Liver (tissue), 9 donors: ENCODE data around the gene CHST6. TPM values are rescaled to one million over a fixed set of nuclear protein-coding genes. Genes with fewer than 3 reads are reported as not detected.

Source experiments
- DNase-seq: peaks from one replicate; pipeline ENCODE4 v3.0.0-alpha.2; 2017; ENCODE audit warnings: low spot score
- H3K27ac ChIP-seq, 2 donors: one replicate each; pipeline ENCODE4 v1.7.0; 2013; ENCODE audit warnings: inconsistent platforms in 2 of 2, low read length in 2 of 2, control low read depth in 1 of 2, low read depth in 1 of 2, mild to moderate bottlenecking in 1 of 2
- H3K27me3 ChIP-seq, 4 donors: one replicate each; pipeline versions ENCODE4 v1.6.1 to v1.7.0; 2013; ENCODE audit warnings: low read length in 3 of 4, inconsistent platforms in 1 of 4, mild to moderate bottlenecking in 1 of 4, moderate library complexity in 1 of 4; ENCODE audit not compliant: control insufficient read depth in 4 of 4, insufficient read depth in 4 of 4
- H3K36me3 ChIP-seq, 4 donors: one replicate each; pipeline versions ENCODE4 v1.6.1 to v1.7.0; 2013; ENCODE audit warnings: low read length in 3 of 4, mild to moderate bottlenecking in 3 of 4, low read depth in 1 of 4, moderate library complexity in 1 of 4; ENCODE audit not compliant: control insufficient read depth in 4 of 4, insufficient read depth in 3 of 4
- H3K4me1 ChIP-seq, 4 donors: one replicate each; pipeline versions ENCODE4 v1.6.1 to v1.7.0; 2013; ENCODE audit warnings: low read length in 3 of 4, mild to moderate bottlenecking in 3 of 4, moderate library complexity in 1 of 4; ENCODE audit not compliant: control insufficient read depth in 4 of 4, insufficient read depth in 4 of 4
- H3K4me3 ChIP-seq, 3 donors: one replicate each; pipeline versions ENCODE4 v1.6.1 to v1.7.0; 2013; ENCODE audit warnings: low read length in 3 of 3, control low read depth in 1 of 3, low read depth in 1 of 3, mild to moderate bottlenecking in 1 of 3
- H3K9ac ChIP-seq, 2 donors: one replicate each; pipeline ENCODE4 v1.7.0; 2013; ENCODE audit warnings: low read length in 2 of 2, mild to moderate bottlenecking in 2 of 2, moderate library complexity in 2 of 2, control low read depth in 1 of 2, low read depth in 1 of 2
- H3K9me3 ChIP-seq, 4 donors: one replicate each; pipeline versions ENCODE4 v1.6.1 to v1.7.0; 2013; ENCODE audit warnings: low read length in 3 of 4; ENCODE audit not compliant: control insufficient read depth in 4 of 4
- EGR1 ChIP-seq, 2 donors: IDR thresholded peaks; 2 replicates each; pipeline ENCODE4 v1.6.1; 2016 to 2018; ENCODE audit warnings: antibody characterized with exemption in 2 of 2, low read depth in 2 of 2
- FOXA1 ChIP-seq: IDR thresholded peaks from 2 replicates; pipeline ENCODE4 v1.6.1; 2016; ENCODE audit warnings: antibody characterized with exemption
- FOXA2 ChIP-seq: IDR thresholded peaks from 2 replicates; pipeline ENCODE4 v1.6.1; 2016; ENCODE audit warnings: antibody characterized with exemption
- GABPA ChIP-seq, 2 donors: IDR thresholded peaks in 1 of 2; conservative IDR thresholded peaks in 1 of 2; 2 replicates each; pipeline ENCODE4 v1.6.1; 2016; ENCODE audit warnings: antibody characterized with exemption in 2 of 2, mild to moderate bottlenecking in 1 of 2, moderate library complexity in 1 of 2
- JUND ChIP-seq, 2 donors: IDR thresholded peaks; 2 replicates each; pipeline ENCODE4 v1.6.1; 2016; ENCODE audit warnings: antibody characterized with exemption in 2 of 2
- NR2F2 ChIP-seq: IDR thresholded peaks from 2 replicates; pipeline ENCODE4 v1.6.1; 2016; ENCODE audit warnings: antibody characterized with exemption
- RXRA ChIP-seq, 2 donors: IDR thresholded peaks; 2 replicates each; pipeline ENCODE4 v1.6.1; 2017 to 2018; ENCODE audit warnings: antibody characterized with exemption in 2 of 2, mild to moderate bottlenecking in 1 of 2
- SP1 ChIP-seq: IDR thresholded peaks from 2 replicates; pipeline ENCODE4 v1.6.1; 2018; ENCODE audit warnings: antibody characterized with exemption, mild to moderate bottlenecking
- TAF1 ChIP-seq: conservative IDR thresholded peaks from 2 replicates; pipeline ENCODE4 v1.6.1; 2016; ENCODE audit warnings: antibody characterized with exemption, mild to moderate bottlenecking
- YY1 ChIP-seq: IDR thresholded peaks from 2 replicates; pipeline ENCODE4 v1.6.1; 2016; ENCODE audit warnings: antibody characterized with exemption, mild to moderate bottlenecking
- WGBS: extraction: QIAGEN DNeasy Blood & Tissue Kit; methylation state at CpG from one replicate; pipeline ENCODE4 v1.1.7; 2013; 5-methylcytosine and 5-hydroxymethylcytosine counted together
- polyA plus RNA-seq, 2 donors: library from polyadenylated mRNA; stranded (reverse) in 1 of 2; unstranded in 1 of 2; fragments of 200-250 nt in 1 of 2; fragments of >200 nt in 1 of 2; fragmentation: Nextera tagmentation in 1 of 2; extraction: Ambion mirVana in 1 of 2; gene quantifications; one replicate each; pipeline versions ENCODE4 v1.2.1 to v1.2.3, GENCODE V29; 2013 to 2015
- total RNA-seq, 2 donors: library from RNA; depleted of rRNA; stranded (reverse); fragments of >200 nt; gene quantifications; one replicate each; pipeline ENCODE4 v1.2.3, GENCODE V29; 2014
- TF ChIP-seq, protein P1 (sequence below): IDR thresholded peaks from 2 replicates; pipeline ENCODE4 v1.6.1; 2016; ENCODE audit warnings: antibody characterized with exemption
- TF ChIP-seq, protein P2 (sequence below): fragments of 150-350 bp; IDR thresholded peaks from 2 replicates; pipeline ENCODE4 v1.5.1; 2017; ENCODE audit warnings: improper control_type of control experiment, low read depth, low read length; ENCODE audit not compliant: missing input control
- TF ChIP-seq, protein P3 (sequence below): IDR thresholded peaks from 2 replicates; pipeline ENCODE4 v1.6.1; 2016; ENCODE audit warnings: antibody characterized with exemption, mild to moderate bottlenecking
- donor health status: healthy.
- donor health status: healthy.
- donor health status: healthy.
- donor health status: healthy.
- donor health status: healthy.

The CHST6 gene
- total and polyA plus RNA-seq, 4 donors = under 0.01 to 0.17 TPM; not detected in 2

GRCh38 chr16:75532791-75533190 lies 37.5 kb upstream of the CHST6 start:
- TF ChIP-seq FOXA1 = no peak
- no peak for TF ChIP-seq RXRA (IDR thresholded peaks at IDR 0.05)
- TF ChIP-seq NR2F2 = no peak
- TF ChIP-seq, protein P1, sequence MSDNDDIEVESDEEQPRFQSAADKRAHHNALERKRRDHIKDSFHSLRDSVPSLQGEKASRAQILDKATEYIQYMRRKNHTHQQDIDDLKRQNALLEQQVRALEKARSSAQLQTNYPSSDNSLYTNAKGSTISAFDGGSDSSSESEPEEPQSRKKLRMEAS = no peak
- TF ChIP-seq YY1 = no peak
- TF ChIP-seq, protein P2, sequence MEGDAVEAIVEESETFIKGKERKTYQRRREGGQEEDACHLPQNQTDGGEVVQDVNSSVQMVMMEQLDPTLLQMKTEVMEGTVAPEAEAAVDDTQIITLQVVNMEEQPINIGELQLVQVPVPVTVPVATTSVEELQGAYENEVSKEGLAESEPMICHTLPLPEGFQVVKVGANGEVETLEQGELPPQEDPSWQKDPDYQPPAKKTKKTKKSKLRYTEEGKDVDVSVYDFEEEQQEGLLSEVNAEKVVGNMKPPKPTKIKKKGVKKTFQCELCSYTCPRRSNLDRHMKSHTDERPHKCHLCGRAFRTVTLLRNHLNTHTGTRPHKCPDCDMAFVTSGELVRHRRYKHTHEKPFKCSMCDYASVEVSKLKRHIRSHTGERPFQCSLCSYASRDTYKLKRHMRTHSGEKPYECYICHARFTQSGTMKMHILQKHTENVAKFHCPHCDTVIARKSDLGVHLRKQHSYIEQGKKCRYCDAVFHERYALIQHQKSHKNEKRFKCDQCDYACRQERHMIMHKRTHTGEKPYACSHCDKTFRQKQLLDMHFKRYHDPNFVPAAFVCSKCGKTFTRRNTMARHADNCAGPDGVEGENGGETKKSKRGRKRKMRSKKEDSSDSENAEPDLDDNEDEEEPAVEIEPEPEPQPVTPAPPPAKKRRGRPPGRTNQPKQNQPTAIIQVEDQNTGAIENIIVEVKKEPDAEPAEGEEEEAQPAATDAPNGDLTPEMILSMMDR = no peak
- H3K4me3 ChIP-seq = no peak overlapping the region
- H3K27ac ChIP-seq = no peak overlapping the region
- no peaks in the 10 kb centered on the region for H3K9me3 ChIP-seq
- H3K4me1 ChIP-seq = peaks cover 0 to 10% (median 7%) of the 10 kb centered on the region in 4 donors
- no peak overlapping the region for H3K9ac ChIP-seq
- H3K36me3 ChIP-seq = no peaks in the 10 kb centered on the region
- 90% methylated on average over 2 of the region's 2 CpGs for WGBS
- no peak for DNase-seq
- H3K27me3 ChIP-seq = no peaks in the 10 kb centered on the region

GRCh38 chr16:75532142-75532765 lies 37.0 kb upstream of the CHST6 start:
- Histone ChIP-seq H3K9me3 (no peaks in the 10 kb centered on the region), H3K36me3 (no peaks in the 10 kb centered on the region), H3K9ac (no peak overlapping the region), H3K27me3 (no peaks in the 10 kb centered on the region), H3K4me3 (no peak overlapping the region), H3K27ac (no peak overlapping the region), H3K4me1 (peaks cover 0 to 11% (median 8%) of the 10 kb centered on the region in 4 donors)
- TF ChIP-seq, protein P2 = no peak
- TF ChIP-seq FOXA1 (no peak), TAF1 (no peak), YY1 (no peak), GABPA (IDR thresholded peaks at IDR 0.05 in 1 of 2, conservative IDR thresholded peaks at IDR 0.05 in 1 of 2) (no peak), NR2F2 (no peak), JUND (IDR thresholded peaks at IDR 0.05) (no peak)
- TF ChIP-seq, protein P1 = no peak
- no peak for DNase-seq
- WGBS = 88% methylated on average over 8 of the region's 8 CpGs

DNA sequence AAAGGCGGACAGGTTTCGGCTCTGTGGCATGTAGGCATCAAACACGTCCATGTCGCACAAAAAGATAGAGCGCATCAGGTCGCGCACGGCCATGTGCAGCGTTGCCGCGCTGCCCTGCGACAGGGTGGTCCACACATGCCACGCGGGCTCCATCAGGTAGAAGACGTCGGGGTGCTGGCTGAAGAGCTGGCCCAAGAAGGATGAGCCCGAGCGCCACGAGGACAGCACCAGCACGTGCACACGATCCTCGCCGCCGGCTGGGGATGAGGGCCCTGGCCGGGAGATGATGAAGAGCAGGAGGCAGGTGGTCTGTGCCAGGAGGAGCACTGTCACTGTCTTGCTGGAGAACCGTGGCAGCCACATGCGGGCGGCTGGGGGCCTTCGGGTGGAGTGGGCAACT lies 34.7 kb upstream of the CHST6 start:
- TF ChIP-seq SP1 (no peak), EGR1 (IDR thresholded peaks at IDR 0.05; ENCODE audit: low read depth in 2 of 2) (no peak), GABPA (IDR thresholded peaks at IDR 0.05 in 1 of 2, conservative IDR thresholded peaks at IDR 0.05 in 1 of 2) (no peak), FOXA2 (no peak), NR2F2 (no peak)
- TF ChIP-seq, protein P3, sequence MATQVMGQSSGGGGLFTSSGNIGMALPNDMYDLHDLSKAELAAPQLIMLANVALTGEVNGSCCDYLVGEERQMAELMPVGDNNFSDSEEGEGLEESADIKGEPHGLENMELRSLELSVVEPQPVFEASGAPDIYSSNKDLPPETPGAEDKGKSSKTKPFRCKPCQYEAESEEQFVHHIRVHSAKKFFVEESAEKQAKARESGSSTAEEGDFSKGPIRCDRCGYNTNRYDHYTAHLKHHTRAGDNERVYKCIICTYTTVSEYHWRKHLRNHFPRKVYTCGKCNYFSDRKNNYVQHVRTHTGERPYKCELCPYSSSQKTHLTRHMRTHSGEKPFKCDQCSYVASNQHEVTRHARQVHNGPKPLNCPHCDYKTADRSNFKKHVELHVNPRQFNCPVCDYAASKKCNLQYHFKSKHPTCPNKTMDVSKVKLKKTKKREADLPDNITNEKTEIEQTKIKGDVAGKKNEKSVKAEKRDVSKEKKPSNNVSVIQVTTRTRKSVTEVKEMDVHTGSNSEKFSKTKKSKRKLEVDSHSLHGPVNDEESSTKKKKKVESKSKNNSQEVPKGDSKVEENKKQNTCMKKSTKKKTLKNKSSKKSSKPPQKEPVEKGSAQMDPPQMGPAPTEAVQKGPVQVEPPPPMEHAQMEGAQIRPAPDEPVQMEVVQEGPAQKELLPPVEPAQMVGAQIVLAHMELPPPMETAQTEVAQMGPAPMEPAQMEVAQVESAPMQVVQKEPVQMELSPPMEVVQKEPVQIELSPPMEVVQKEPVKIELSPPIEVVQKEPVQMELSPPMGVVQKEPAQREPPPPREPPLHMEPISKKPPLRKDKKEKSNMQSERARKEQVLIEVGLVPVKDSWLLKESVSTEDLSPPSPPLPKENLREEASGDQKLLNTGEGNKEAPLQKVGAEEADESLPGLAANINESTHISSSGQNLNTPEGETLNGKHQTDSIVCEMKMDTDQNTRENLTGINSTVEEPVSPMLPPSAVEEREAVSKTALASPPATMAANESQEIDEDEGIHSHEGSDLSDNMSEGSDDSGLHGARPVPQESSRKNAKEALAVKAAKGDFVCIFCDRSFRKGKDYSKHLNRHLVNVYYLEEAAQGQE = no peak
- peaks cover 0 to 11% (median 8%) of the 10 kb centered on the region in 4 donors for H3K4me1 ChIP-seq
- no peaks in the 10 kb centered on the region for H3K36me3 ChIP-seq
- no peak overlapping the region for H3K4me3 ChIP-seq
- H3K27me3 ChIP-seq = no peaks in the 10 kb centered on the region
- no peak for DNase-seq
- WGBS = 98% methylated on average over 29 of the region's 29 CpGs
- H3K27ac ChIP-seq = no peak overlapping the region
- H3K9ac ChIP-seq = no peak overlapping the region
- no peaks in the 10 kb centered on the region for H3K9me3 ChIP-seq
